Activated CD4-positive, alpha-beta T cell treated with anti-CD3 and anti-CD28 coated beads for 24 hours (primary cell): ENCODE results near the gene TMEM47.

Experiments
- DNase-seq, 2 donors: peaks; one replicate each; pipeline ENCODE4 v3.0.0-alpha.2; 2020; ENCODE audit warnings: low read depth in 2 of 2

Gene TMEM47

DNA sequence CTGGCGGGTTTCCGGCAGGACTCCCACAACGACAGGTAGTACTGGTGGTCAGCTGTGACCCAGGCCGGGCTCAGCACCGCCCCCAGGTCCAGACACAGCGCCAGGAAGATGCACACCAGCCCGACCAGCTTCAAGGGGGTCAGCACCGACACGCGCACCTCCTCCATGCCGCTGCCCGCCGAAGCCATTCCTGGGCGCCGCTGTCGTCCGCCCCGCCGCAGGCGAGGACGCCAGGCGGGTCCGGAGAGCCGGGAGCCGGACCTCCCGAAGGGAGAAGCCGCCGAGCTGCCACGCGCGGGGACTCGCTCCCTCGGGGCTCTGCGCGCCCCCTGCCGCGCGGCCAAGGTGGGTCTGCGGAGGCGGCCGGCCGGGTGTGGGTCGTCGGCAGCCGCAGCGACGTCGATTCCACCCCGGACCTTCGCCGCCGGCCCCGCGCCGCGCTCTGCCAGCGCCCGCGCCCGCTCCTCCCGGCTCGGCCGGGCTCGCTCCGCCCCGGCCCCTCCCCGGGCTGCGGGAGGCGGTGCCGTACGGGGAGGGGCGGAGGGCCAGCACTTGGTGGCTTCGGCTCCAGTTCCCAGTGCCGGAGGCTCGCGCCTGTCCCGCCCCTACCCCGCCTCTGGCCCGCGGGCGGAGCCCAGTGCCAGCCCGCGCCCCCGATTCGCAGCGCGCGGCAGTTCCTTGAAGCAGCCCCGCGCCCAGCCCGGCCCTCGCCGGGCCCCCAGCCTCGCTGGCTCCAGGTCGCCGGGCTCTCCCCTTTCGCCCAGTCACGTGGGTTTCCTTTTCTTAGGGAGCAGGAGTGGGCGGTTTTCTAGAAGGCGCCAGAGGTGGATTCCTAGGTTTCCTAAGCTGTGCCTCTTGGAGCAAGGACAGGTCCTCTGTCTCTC, at the start of gene TMEM47:
TMEM47 (minus strand) TSS at position 444 of the 884 bp plus-strand sequence; CDS start at position 188, 256 bp downstream.
- no peak for DNase-seq

DNA sequence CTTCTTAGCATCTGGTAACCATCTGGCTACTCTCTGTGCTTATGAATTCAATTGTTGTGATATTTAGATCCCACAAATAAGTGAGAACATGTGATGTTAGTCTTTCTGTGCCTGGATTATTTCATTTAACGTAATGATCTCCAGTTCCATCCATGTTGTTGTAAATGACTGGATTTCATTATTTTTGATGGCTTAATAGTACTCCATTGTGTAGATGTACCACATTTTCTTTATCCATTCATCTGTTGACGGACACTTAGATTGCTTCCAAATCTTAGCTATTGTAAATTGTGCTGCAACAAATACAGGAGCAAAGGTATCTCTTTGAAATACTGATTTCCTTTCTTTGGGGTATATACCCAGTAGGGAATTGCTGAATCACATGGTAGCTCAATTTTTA, 30.0 kb upstream of the TMEM47 start:
- no peak for DNase-seq

DNA sequence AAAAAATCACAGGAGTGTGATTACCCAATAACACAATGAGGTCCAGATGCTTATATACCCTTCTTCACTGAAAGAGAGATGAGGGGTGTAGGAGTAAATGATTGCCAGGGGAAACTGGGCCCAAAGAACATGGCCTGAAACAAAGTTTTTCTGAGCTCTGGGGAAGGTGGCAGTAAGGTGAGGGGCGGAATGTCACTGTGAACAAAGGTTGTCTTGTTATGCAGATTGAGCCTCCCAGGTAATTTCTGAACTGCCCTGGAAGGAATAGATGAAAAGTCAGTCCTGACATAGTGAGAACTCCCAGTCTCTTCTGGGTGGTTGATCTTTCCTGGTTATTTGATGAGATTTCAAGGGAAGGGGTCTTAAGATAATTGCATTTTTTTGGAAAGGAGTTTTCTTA, 2.5 kb upstream of the TMEM47 start:
- DNase-seq: no peak

DNA sequence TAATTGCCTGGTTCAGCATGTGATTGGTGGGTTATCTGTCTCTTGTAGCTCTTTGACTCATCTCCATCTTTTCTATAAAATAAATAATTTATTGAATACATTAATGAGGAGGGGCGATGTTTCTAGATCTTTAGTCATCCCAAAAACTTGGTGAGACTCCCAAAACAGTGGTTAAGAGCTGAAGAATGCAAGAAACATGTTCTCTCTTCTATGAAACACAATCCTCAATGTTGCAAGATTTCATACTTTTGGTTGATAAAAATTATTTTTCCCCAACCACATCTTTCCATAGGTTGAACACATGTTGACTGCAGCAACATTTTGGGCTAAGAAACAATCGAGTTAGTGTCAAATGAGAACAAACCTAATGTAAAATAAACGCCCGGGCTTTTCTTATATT, 1.2 kb upstream of the TMEM47 start:
- DNase-seq: no peak

DNA sequence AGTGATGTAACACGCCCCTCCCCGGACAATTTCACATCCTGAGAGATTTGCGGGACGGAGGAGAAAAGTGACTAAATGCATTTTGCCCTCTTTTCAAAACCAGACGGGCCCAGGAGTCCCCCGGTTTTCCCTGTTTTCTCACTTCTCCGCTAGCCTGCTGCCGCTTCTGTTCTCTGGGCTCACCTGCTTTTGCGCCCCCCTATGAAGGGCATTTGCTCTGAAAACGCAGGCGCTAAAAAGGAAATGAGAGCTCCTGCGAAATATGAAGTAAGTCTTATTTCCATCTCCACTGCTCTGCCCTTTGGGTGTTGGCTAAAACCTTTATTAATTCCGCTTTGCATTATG, 613 bp upstream of the TMEM47 start:
- DNase-seq: no peak

DNA sequence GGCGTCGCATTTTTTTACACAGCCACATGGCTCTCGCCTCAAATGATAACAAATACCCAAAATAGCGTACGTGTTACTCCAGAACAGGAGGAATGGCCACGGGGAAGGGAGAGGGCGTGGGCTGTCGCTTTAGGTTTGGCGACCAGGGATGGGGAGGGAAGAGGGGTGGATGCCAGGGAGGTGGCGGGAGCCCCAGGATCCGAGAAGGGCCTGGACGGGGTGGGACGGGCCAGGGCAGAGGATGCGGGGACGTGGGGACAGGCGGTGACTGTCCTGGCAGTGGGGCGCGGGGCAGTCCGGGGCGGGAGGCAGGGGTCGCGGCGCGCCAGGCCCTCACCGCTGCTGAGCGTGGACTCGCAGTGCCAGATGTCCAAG, 631 bp downstream of the TMEM47 start:
- DNase-seq: no peak

DNA sequence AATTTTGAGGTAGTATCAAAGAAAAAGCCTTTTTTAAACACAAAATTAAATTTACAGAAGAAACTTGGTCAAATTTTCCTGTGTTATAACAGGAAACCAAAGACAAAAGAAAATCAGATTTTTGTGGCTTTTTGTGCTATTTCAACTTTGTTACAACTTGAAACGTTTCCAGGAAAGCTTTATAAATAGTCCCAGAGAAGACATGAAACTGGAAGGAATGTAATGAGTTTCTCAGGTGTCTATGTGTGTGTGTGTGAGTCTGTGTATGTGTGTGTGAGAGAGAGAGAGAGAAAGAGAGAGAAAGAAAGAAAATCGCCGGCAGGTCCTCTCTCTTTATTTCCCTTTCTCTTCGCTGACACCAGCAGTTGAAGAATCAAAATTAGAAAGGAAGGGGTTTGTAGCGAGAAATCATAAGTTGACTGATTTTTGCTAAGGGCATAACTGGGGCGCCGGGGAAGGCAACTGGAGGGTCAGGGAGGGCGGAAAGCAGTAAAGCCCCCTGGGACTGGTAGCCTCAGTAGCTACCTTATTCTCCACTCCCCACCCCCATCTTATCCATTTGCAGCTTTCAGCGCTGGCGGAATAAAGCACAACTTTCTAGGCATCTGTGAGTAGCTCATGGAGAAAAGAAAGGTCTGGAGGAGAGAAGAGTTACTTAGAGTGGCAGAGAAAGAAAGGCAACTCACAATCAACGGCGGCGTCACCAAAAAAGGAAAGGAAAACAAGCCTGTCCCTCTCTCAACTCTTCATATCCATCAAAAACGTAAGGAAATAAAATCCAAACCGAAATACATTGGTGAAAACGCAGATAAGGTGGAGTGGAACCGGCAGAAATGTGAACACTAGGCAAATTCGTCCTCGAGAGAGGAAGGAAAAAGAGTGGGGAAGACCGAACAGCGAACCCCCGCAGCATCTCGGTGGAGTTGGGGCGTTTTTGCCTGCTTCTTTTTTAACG, 1.3 kb downstream of the TMEM47 start:
- DNase-seq: no peak

DNA sequence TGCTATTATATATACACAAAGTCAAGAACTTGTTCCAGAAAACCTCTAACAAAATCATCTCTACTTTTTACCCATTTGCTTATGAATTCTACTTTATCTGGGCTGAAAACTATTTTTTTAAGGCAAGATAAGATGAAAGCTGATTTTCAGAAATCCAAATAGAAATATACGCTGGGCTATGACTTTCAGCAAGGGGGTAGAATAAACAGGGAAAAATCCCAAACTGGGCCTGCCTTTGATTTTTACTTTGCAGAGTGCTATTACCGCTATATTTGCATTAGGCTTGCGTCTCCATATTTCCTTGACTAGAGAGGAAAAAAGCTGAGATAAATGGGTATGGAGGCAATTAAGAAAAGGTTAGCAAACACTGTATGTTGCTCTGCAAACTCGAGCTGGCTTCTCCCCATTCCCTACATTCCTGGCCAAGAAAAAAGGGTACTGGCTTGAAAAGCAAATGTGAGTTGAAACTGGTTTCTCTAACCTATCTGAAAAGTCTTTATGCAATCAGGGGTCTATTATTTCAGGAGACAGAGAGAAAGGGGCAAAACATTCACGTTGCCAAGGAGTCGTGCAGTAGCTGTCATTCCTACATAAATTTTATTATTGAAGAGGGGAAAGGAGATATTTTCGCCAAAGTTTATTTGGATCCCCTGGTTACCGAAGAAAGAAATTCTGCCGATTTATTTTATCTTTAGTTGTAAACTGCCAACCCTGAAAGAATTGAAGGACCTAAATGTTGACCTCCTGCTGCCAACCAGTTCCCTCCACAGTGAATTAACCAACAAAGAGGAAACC, 2.2 kb downstream of the TMEM47 start:
- DNase-seq: no peak

DNA sequence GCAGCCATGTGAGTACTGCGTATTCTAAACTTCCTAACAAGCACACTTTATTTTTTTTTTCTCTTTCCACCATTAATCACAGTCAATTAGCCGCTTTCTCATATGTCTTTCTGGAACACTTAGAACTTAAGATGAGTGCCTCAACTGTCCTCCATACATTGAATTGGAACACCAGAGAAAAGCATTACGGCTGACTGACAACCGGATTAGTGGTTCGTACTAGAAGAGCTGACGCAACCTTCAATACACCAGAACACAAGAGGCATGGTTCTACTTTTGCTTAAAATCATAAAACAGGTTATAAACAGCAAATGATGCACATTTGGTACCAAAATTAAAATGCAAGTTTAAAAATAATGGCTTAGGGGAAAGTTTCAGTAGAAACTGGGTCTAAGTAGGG, 3.3 kb downstream of the TMEM47 start:
- DNase-seq: no peak

DNA sequence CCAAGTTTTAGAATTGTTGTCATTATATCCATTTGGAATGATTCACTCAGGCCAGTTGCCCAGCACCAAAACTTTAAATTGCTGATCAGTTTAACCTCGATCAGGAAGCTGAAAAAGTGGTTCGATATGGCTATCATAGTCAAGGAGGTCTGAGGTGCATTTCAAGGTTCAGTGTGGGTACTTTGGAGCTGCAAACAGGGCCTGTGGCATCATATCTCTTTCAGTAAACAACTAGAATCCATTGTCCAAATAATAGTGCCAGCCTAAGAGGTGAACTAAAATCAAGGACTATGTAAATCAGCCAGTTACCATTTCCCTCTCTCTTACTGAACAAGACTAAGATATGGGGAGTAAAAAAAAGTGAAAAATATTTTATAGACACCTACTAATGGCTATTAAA, 14.2 kb downstream of the TMEM47 start:
- DNase-seq: no peak

DNA sequence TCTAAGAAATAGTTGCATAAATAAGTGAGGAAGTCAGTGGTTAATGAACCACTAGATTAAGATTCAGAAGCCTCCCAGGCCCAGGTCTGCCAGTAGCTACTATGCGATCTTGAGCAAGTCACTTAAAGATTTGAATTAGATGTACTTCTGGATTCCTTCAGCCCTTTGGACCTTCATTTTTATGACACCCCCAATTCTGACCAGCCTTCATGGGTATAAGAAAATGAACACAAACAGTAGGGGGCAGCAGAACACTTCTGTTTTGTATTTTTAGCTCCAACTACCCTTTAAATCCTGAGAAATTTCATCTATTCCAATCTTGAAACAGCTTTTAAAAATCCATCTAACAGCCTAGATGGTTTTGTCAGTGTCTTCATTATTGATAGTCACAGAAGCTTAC, 19.0 kb downstream of the TMEM47 start:
- no peak for DNase-seq

DNA sequence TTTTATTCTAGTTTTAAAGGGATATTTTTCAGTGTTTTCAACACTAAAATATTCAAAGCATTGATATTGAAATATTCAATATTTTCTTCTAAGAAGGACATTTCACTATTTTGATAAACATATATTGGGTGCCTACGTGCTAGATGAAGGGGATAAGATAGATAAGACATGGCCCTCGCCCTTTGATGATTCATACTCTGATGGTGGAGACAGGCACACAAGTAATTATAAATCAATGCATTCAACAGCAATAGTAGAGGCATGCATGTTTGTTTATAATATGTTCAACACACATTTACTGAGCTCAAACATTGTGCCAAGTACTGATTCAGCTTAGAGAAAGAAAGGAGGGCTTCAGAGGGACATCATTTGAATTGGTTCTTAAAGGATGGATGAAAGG, 22.7 kb downstream of the TMEM47 start:
- DNase-seq: no peak

DNA sequence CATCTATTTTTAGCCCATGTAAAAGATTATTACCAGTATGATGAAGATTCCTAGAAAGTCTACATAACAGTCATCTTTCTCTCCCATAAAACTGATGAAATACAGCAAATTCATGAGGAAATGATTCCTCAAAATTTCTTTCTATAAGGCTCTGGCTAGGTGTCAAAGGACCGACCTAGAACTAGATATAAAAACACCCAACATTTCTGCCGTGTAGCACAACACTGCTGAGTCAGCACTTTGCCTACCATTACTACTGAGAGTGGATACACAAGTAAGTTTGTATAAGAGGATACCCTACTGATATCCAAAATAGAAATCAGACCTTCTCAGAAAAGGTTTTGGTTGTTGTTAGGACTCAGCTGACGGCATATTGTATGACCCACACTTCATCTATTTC, 24.7 kb downstream of the TMEM47 start:
- no peak for DNase-seq

DNA sequence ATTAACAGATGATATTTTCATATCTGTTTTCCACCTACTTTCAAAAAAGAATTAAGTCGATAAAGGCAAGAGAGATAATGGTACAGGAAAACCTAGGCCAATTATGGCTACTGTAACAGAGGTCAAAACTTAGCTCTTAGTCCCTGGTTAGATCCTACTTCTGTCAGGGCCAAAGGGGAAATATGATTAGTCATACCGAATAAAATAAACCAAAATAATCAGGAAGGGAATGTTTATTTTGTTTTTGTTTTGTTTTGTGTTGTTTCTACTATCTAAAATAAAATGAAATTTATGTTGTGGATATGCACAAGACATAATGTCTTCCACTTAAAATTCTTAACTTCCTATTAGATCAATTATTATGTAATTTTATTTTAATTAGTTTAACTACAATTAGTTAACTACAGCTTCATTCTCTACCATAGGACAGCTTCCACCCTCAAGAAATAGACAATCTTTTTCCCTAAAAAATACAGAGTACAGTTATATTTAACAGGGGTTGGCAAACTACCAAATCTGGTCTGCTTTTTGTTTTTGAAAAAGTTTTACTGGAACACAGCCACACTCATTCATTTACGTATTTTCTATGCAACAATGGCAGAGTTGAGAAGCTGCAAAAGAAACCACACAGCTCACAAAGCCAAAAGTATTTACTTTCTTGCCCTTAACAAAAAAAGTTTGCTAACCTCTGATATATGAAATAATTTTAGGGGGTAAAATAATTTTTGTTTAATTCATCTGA, 25.4 kb downstream of the TMEM47 start:
- DNase-seq: no peak

DNA sequence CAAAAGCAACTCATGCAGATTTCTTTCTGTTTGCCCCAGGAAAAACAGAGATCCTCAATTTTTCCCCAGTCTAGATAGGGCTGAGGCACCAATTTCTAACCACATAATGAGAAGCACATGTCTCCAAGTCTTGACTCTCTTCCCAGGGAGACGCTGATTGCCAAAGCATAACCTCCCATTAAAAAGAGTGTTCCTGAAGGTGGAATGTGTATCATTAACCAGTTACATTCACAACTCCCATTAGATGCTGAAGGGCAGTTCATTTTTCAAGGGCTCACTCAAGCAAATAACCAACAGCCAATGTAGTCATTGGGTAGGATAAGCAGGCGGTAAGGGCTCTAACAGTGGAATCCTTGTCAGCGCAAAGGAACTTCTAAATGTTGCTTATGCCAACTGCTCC, 27.5 kb downstream of the TMEM47 start:
- DNase-seq: no peak

DNA sequence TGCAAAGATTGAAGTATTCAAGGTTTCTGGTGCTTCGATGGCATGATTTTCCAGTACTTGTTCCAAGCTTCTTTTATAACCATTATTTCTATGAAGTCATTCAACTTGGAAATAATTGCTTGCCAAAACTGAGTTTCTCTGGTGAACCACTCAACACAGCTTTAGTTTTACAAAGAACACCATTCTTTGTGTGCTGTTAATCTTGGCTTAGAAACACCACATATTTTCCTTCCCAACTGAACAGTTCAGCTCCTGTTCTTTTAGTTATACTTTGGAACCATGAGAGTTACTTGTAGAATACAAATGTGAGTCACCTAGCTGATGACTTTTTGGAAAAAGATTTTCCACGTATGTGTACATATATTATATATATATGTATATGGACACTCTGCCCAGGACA, 32.7 kb downstream of the TMEM47 start:
- no peak for DNase-seq

DNA sequence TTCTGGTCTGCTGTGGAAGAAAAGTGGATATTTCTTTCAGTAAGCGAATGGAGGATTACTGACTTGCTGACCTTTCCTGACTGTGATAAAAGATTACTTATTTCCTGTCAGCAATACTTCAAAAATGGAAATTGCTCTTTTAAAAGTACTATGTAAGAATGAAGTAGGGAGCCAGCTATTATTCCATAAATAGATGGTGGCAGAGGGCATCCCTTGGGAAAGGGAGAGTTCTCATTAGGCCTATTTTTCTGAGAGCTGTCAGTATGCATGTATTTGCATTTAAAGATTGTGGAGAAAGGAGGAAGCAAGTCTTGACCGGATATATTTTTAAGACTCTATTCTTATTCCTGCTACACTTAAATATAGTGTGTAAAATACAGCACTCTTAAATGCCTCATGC, 37.2 kb downstream of the TMEM47 start:
- DNase-seq: no peak

DNA sequence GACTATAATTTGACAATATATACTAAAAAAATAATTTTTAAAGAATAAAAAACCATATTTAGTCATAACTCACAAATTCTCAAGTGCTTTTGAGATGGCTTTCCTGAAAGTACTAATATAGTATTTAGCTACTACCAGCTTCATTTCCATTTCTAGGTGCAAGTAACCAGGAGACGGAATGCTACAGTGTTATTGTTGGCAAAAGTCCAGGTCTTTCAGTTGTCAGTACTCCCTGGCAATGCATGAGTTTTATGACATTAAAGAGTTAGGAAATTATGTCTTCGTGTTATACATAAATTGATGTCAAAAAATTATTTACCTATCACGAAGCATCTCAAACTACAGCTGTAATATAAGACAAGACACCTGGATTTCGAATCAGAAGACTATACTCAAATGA, 45.0 kb downstream of the TMEM47 start:
- no peak for DNase-seq

DNA sequence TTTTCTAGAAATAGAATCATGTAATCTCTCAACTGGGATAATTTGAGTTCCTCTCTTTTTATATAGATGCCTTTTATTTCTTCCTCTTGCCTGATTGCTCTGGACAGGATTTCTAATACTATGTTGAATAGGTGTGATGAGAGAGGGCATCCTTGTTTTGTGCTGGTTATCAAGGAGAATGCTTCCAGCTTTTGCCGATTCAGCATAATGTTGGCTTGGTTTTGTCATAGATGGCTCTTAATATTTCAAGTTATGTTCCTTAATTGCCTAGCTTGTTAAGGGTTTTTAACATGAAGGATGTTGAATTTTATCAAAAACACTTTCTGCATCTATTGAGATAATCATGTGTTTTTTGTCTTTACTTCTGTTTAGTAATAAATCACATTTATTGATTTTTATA, 58.7 kb downstream of the TMEM47 start:
- DNase-seq: no peak

DNA sequence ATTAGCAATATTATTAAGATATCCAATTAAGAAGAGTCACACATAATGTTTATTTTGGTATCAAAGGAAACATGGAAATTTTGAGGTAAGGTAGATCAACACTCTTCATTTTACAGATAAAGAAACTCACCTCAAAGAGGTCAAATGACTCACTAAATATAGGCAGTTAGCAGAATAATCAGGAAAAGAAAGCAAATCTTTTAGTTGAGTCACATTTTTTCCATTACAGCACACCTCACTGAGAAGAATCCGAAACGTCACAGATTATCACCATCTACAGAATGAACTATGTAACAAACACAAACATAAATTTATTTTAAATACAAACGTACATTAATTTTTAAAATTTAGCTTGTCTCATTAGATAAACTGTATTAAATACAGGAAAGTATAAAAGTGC, 70.1 kb downstream of the TMEM47 start:
- no peak for DNase-seq

DNA sequence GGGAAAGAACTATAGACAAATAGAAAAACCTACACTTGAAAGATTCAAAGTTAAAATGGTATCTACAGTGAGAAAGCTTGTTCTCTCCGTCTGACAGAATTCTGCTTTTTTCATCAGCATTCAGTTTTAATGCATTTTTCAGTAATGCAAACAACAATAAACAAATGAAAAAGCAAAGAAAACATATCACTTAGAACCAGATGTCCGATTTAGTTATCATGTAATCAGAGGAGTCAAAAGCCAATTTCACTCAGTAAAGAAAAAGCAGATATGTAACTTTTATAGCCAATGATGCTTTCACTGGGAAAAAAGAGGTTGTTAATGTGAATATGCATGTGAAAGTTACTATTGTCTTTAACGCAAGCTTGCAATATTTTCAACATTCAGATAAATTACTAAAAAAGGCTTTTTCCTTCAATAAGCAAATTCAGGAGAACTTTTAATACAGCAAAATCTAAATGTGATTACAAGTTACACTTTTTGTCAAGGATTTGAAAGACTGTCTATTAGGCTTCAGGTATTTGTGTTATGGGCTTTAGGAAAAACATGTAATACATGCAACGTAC, 70.7 kb downstream of the TMEM47 start:
- no peak for DNase-seq
